Lung (tissue), 12 donors: ENCODE measurements around the gene LCN1. TPM values are rescaled to one million over a fixed set of nuclear protein-coding genes. Genes with fewer than 3 reads are reported as not detected.

ENCODE experiments used
- ATAC-seq: fragments of 200-7000 bp; cut with Tn5 transposase; one replicate; pipeline ENCODE4 v1.9.1; 2020; ENCODE audit warnings: moderate number of reproducible peaks; ENCODE audit not compliant: insufficient read depth, low FRiP score
- DNase-seq, 3 donors: peaks; one replicate each; pipeline ENCODE4 v3.0.0-alpha.2; 2013 to 2017
- H3K27ac ChIP-seq, 2 donors: one replicate each; pipeline ENCODE4 v1.5.1; 2013; ENCODE audit warnings: mild to moderate bottlenecking in 2 of 2, moderate library complexity in 2 of 2, control low read depth in 1 of 2, inconsistent platforms in 1 of 2, low read depth in 1 of 2, low read length in 1 of 2
- H3K27me3 ChIP-seq, 3 donors: one replicate each; pipeline ENCODE4 v1.5.1; 2013; ENCODE audit warnings: low read length in 2 of 3; ENCODE audit not compliant: control insufficient read depth in 3 of 3, insufficient read depth in 3 of 3
- H3K36me3 ChIP-seq, 4 donors: one replicate each; pipeline ENCODE4 v1.5.1; 2013; ENCODE audit warnings: low read length in 4 of 4, mild to moderate bottlenecking in 1 of 4, moderate library complexity in 1 of 4; ENCODE audit not compliant: control insufficient read depth in 4 of 4, insufficient read depth in 4 of 4
- H3K4me1 ChIP-seq, 5 donors: one replicate each; pipeline ENCODE4 v1.5.1; 2013; ENCODE audit warnings: low read length in 5 of 5, mild to moderate bottlenecking in 2 of 5, moderate library complexity in 1 of 5; ENCODE audit not compliant: control insufficient read depth in 5 of 5, insufficient read depth in 5 of 5
- H3K4me3 ChIP-seq: one replicate; pipeline ENCODE4 v1.5.1; 2013; ENCODE audit warnings: mild to moderate bottlenecking, control low read depth, moderate library complexity
- H3K9ac ChIP-seq, 2 donors: one replicate each; pipeline ENCODE4 v1.5.1; 2013; ENCODE audit warnings: low read length in 2 of 2, control low read depth in 1 of 2; ENCODE audit not compliant: insufficient read depth in 1 of 2
- H3K9me3 ChIP-seq, 4 donors: one replicate each; pipeline ENCODE4 v1.5.1; 2013; ENCODE audit warnings: low read length in 3 of 4, mild to moderate bottlenecking in 1 of 4, moderate library complexity in 1 of 4; ENCODE audit not compliant: control insufficient read depth in 4 of 4, insufficient read depth in 3 of 4
- WGBS, 2 donors: extraction: QIAGEN DNeasy Blood & Tissue Kit; methylation state at CpG; one replicate each; pipeline ENCODE4 v1.1.7; 2013; 5-methylcytosine and 5-hydroxymethylcytosine counted together
- polyA plus RNA-seq, 2 donors: library from polyadenylated mRNA; stranded (reverse); fragments of 200-250 nt; gene quantifications; one replicate each; pipeline ENCODE4 v1.2.1, GENCODE V29; 2013
- total RNA-seq, 2 donors: library from RNA; depleted of rRNA in 1 of 2; stranded (reverse); fragments of >200 nt in 1 of 2; gene quantifications; one replicate each; pipeline ENCODE4 v1.2.1, GENCODE V29; 2014 to 2021
- TF ChIP-seq, protein P1 (sequence below): IDR thresholded peaks from 2 replicates; pipeline ENCODE4 v1.5.1; 2012; ENCODE audit warnings: mild to moderate bottlenecking; ENCODE audit errors: control extremely low read depth, extremely low read depth
- donor health status: control.
- donor health status: control.
- donor health status: Bipolar disorder and iron deficiency.
- donor health status: healthy.
- donor health status: DM: yes; HTN: yes; CAD: no.

The LCN1 gene
- total and polyA plus RNA-seq, 4 donors = not detected

DNA sequence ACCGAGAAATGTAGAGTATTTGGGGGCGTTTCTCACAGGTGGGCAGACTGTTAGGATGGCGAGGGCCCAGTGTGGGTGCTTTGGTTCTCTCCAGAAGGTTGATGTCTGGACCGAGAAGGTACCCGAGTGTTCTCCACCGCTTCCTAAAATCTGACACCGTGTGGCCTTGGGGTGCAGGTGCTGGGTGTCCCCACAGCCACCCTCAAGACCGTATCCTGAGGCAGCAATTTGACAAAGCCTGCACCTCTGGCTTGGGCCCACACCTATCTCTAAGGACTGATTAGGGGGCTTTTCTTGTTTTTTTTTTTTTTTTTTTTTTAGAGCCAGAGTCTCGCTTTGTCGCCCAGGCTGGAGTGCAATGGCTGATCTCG, 40.3 kb upstream of the LCN1 start:
- Histone ChIP-seq H3K9me3 (no peaks in the 10 kb centered on the region), H3K9ac (peak overlapping the region; percentile 25 to 40), H3K36me3 (peaks cover 0 to 27% (median 18%) of the 10 kb centered on the region in 4 donors), H3K4me3 (no peak overlapping the region), H3K4me1 (peaks cover 0 to 24% (median 3%) of the 10 kb centered on the region in 5 donors), H3K27ac (peak overlapping the region in 1 of 2 donors; percentile 57), H3K27me3 (no peaks in the 10 kb centered on the region)
- TF ChIP-seq, protein P1, sequence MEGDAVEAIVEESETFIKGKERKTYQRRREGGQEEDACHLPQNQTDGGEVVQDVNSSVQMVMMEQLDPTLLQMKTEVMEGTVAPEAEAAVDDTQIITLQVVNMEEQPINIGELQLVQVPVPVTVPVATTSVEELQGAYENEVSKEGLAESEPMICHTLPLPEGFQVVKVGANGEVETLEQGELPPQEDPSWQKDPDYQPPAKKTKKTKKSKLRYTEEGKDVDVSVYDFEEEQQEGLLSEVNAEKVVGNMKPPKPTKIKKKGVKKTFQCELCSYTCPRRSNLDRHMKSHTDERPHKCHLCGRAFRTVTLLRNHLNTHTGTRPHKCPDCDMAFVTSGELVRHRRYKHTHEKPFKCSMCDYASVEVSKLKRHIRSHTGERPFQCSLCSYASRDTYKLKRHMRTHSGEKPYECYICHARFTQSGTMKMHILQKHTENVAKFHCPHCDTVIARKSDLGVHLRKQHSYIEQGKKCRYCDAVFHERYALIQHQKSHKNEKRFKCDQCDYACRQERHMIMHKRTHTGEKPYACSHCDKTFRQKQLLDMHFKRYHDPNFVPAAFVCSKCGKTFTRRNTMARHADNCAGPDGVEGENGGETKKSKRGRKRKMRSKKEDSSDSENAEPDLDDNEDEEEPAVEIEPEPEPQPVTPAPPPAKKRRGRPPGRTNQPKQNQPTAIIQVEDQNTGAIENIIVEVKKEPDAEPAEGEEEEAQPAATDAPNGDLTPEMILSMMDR = no peak
- ATAC-seq (no peak), DNase-seq (no peak)
- 38 to 40% methylated on average over 11 of the region's 11 CpGs for WGBS, 2 donors

DNA sequence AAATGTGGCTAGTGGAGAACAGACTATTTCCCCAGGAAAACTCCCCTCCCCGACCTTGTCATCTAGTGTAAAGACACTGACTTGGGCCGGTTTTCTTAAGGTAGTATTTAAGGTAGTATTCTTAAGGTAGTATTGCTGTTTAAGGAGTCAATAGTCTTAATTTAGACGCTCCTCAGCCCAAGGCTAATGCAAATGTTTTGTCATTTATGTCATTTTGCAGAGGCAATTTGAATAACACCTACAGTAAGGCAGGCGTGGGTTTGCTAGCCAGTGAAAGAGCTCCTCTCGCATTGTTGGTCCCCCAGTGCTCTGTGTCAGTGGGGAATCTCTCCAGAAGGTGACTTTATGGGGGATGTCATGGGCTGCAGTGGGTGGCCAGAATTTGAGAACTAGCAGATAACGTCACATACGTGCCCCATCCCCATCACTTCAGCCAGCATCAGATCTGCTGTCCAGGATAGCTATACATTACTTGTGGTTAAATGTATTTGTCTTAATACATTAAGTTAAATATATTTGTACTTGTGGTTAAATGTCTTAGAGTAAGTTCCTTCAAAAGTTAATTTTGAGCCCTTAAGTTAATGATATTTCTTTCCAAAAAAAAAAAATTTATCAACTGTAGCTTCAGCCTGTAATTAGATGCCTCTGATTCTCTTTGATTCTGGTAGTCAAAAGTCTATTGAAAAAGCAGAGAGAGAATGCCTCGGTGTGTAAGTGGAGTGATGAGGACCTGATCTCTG, 39.1 kb upstream of the LCN1 start:
- H3K27me3 ChIP-seq = no peaks in the 10 kb centered on the region

DNA sequence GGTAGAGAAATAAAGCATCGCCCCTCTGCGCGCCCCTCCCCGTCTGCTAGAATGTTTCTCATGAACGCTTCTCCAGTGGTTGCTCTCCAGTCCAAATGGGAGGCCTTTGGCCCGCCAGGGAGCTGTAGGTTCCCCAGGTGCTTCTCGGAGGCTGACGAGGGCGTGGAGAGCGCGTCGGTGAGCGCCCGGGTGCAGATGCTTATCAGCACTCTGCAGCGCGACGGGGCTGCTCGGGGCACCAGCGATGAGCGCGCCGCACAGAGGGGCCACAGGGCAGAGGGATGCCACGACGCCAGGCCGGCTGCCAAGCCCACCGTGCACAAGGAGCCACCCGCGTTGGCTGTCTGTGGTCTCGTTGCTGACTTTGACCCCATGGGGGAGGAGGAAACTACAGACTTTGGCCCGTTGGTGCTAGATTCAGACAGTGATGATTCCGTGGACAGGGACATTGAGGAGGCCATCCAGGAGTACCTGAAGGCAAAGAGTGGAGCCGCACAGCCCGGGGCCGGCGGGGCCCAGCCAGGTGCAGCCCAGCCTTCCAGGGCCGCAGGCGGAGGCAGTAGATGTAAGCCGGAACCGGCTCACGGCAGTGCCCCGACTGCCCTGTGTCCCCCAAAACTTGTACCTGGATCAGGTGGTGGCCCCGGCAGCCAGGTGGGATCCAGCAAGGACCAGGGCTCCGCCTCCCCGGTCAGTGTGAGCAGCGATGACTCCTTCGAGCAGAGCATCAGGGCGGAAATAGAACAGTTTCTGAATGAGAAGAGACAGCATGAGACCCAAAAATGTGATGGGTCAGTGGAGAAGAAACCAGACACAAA, 36.6 kb upstream of the LCN1 start:
- Histone ChIP-seq H3K4me3 (no peak overlapping the region), H3K9ac (no peak overlapping the region), H3K4me1 (peaks cover 0 to 8% (median 3%) of the 10 kb centered on the region in 5 donors), H3K36me3 (peaks cover 0 to 43% (median 28%) of the 10 kb centered on the region in 4 donors), H3K9me3 (no peaks in the 10 kb centered on the region), H3K27me3 (no peaks in the 10 kb centered on the region), H3K27ac (no peak overlapping the region)
- TF ChIP-seq, protein P1 = no peak
- DNase-seq (no peak), ATAC-seq (no peak)
- 97 to 98% methylated on average over 47 of the region's 47 CpGs for WGBS, 2 donors

More for the DNA sequence above, 39.1 kb upstream of the LCN1 start:
- WGBS, 2 donors = 76 to 77% methylated on average over 8 of the region's 8 CpGs
- Histone ChIP-seq H3K9ac (no peak overlapping the region), H3K27ac (no peak overlapping the region), H3K4me3 (no peak overlapping the region), H3K9me3 (no peaks in the 10 kb centered on the region), H3K36me3 (peaks cover 0 to 37% (median 24%) of the 10 kb centered on the region in 4 donors), H3K4me1 (peaks cover 0 to 24% (median 3%) of the 10 kb centered on the region in 5 donors)
- TF ChIP-seq, protein P1 = no peak
- ATAC-seq = no peak
- no peak for DNase-seq
